GM12891 (cell line): ENCODE data around the gene ATE1.

Experiments used
- PAX5 ChIP-seq: IDR thresholded peaks from 2 replicates; pipeline ENCODE4 v1.6.1; 2011; ENCODE audit warnings: low read length, moderate library complexity, mild to moderate bottlenecking; ENCODE audit not compliant: insufficient read depth, severe bottlenecking
- POLR2A ChIP-seq: IDR thresholded peaks from 2 replicates; pipeline ENCODE4 v1.6.1; 2011; ENCODE audit warnings: low read depth, low read length, control low read depth
- POLR2AphosphoS5 ChIP-seq: IDR thresholded peaks from 2 replicates; pipeline ENCODE4 v1.6.1; 2011; ENCODE audit warnings: low read depth, low read length, control low read depth
- POU2F2 ChIP-seq: IDR thresholded peaks from 2 replicates; pipeline ENCODE4 v1.6.1; 2011; ENCODE audit warnings: low read depth, mild to moderate bottlenecking, control low read depth, low read length, moderate library complexity
- SPI1 ChIP-seq: IDR thresholded peaks from 2 replicates; pipeline ENCODE4 v1.6.1; 2011; ENCODE audit warnings: low read depth, low read length, control low read depth
- TAF1 ChIP-seq: IDR thresholded peaks from 2 replicates; pipeline ENCODE4 v1.6.1; 2011; ENCODE audit warnings: low read depth, low read length, control low read depth

- TF ChIP-seq TAF1 = no peak
- TF ChIP-seq POLR2AphosphoS5 = no peak
- no peak for TF ChIP-seq POLR2A
- TF ChIP-seq POU2F2 = no peak
- TF ChIP-seq SPI1 = no peak
- no peak for TF ChIP-seq PAX5
These were observed 205.2 kb downstream of the ATE1 start for GRCh38 chr10:121722665-121723064.
